Activated T-helper 17 cell treated with anti-CD3 and anti-CD28 coated beads, Interleukin-2, amount 50 U/mL, for 72 hours (primary cell): Measurements from ENCODE around the gene GPR61. TPM values are rescaled to one million over a fixed set of nuclear protein-coding genes. Genes with fewer than 3 reads are reported as not detected.

Source experiments
- ATAC-seq: fragments of 150-1000 bp; cut with Tn5 transposase; replicated peaks from 2 replicates; pipeline ENCODE4 v1.10.0; 2021; ENCODE audit warnings: mild to moderate bottlenecking, moderate library complexity
- H3K27ac Mint-ChIP-seq: one replicate; pipeline ENCODE4 v1.8.0; 2022; ENCODE audit warnings: mixed read lengths
- H3K27me3 Mint-ChIP-seq: one replicate; pipeline ENCODE4 v1.8.0; 2022; ENCODE audit warnings: mixed read lengths
- H3K36me3 Mint-ChIP-seq: one replicate; pipeline ENCODE4 v1.8.0; 2022; ENCODE audit warnings: low read depth, mild to moderate bottlenecking, mixed read lengths
- H3K4me1 Mint-ChIP-seq: one replicate; pipeline ENCODE4 v1.8.0; 2022; ENCODE audit warnings: mixed read lengths
- H3K4me3 Mint-ChIP-seq: one replicate; pipeline ENCODE4 v1.8.0; 2022; ENCODE audit warnings: mild to moderate bottlenecking, mixed read lengths
- H3K9me3 Mint-ChIP-seq: one replicate; pipeline ENCODE4 v1.8.0; 2022; ENCODE audit warnings: mixed read lengths
- total RNA-seq, 2 donors: library from RNA; stranded (reverse); gene quantifications; one replicate each; pipeline ENCODE4 v1.2.3, GENCODE V29; 2022

The GPR61 gene
- total RNA-seq, 2 donors from 2014 or later = 0.45 TPM; not detected in 1

GRCh38 chr1:109595531-109595930 is 55.9 kb downstream of the GPR61 start:
- peaks cover 67% of the 10 kb centered on the region for H3K36me3 Mint-ChIP-seq
- no peaks in the 10 kb centered on the region for H3K4me1 Mint-ChIP-seq
- H3K27ac Mint-ChIP-seq = peak overlapping the region; percentile 20
- no peak for ATAC-seq
- H3K4me3 Mint-ChIP-seq = no peak overlapping the region
- H3K9me3 Mint-ChIP-seq = no peaks in the 10 kb centered on the region
- no peaks in the 10 kb centered on the region for H3K27me3 Mint-ChIP-seq

Other genes with a start within 250 kb of the GPR61 start
- not detected for gene MYBPHL, start 232.9 kb upstream of the GPR61 start, total RNA-seq
- under 1 TPM; 0.66 to 0.78 TPM for gene SORT1, start 142.0 kb upstream of the GPR61 start, total RNA-seq
- 100 to 1,000 TPM; 106 to 198 TPM for gene PSMA5, start 113.4 kb upstream of the GPR61 start, total RNA-seq
- not detected for gene SYPL2, start 73.3 kb upstream of the GPR61 start, total RNA-seq
- 10 to 100 TPM; 14.5 to 15.3 TPM for gene ATXN7L2, start 56.0 kb upstream of the GPR61 start, total RNA-seq
- 10 to 100 TPM in 1 of 2 donors, 1 to 10 TPM in 1; 7.6 to 19.2 TPM for gene CYB561D1, start 45.8 kb upstream of the GPR61 start, total RNA-seq
- 1 to 10 TPM; 1.1 to 1.2 TPM for gene AMIGO1, start 30.1 kb upstream of the GPR61 start, total RNA-seq
- gene GNAI3, start 8.7 kb downstream of the GPR61 start, total RNA-seq = 10 to 100 TPM in 1 of 2 donors, 1 to 10 TPM in 1; 10.0 to 11.6 TPM
- gene GNAT2, start 79.7 kb downstream of the GPR61 start, total RNA-seq = under 1 TPM; 0.32 to 0.54 TPM
- gene AMPD2, start 80.0 kb downstream of the GPR61 start, total RNA-seq = 100 to 1,000 TPM in 1 of 2 donors, 10 to 100 TPM in 1; 97.1 to 135 TPM
- 10 to 100 TPM; 16.2 to 20.1 TPM for gene GSTM4, start 116.2 kb downstream of the GPR61 start, total RNA-seq
- gene GSTM2, start 128.2 kb downstream of the GPR61 start, total RNA-seq = 10 to 100 TPM; 18.5 to 27.5 TPM
- 10 to 100 TPM in 1 of 2 donors, not detected in 1; 86.5 TPM for gene GSTM1, start 147.9 kb downstream of the GPR61 start, total RNA-seq
- gene GSTM5, start 172.4 kb downstream of the GPR61 start, total RNA-seq = not detected
- gene GSTM3, start 201.2 kb downstream of the GPR61 start, total RNA-seq = 10 to 100 TPM in 1 of 2 donors, 1 to 10 TPM in 1; 8.9 to 30.2 TPM
- not detected for gene EPS8L3, start 224.1 kb downstream of the GPR61 start, total RNA-seq